ENCODE results near the gene SOCS7.
"Not testable (repeated sequence)": the region's sequence is repeated elsewhere in the genome, so short reads cannot be mapped to it uniquely, and the experiment has no call there.

SOCS7 gene

DNA sequence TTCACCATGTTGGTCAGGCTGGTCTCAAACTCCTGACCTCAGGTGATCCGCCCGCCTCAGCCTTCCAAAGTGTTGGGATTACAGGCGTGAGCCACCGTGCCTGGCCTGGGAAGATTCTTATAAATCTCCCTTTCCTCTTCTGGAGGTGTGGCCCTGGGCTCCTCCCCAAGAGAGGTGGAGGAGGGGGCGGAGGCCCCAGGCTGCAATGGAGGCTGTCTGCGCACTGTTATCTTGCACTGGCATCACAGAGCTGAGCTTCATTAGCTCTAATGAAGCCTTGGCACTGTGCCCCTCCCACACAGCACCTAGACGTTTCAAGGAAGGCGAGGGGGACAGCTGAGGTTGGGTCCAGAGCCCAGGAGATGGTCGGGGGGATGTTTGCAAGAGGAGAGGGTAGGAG is 84.2 kb downstream of the SOCS7 start:
- in situ Hi-C loops (cut with HindIII; ENCODE audit: low sequenced_read_pairs) = no loop called here

DNA sequence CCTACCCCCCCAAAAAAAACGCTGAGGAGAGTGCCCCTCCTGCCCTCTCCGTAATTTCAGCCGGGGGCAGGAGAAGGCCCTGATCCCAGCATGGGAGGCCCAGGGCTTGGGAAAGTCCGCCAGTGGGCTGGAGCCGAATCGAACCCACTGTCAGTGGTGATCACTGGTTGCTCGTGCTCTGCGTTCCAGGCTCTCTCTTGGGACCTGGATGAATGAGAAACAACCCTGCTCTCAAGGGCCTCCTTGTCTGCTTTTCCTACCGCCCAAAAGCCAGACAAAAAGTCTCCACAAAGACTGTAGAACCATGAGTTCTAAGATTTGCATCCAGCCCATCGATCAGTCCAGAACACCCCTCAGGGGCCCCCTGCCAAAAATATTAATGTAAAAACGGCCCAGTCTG is 84.7 kb downstream of the SOCS7 start:
- in situ Hi-C loops (cut with HindIII; ENCODE audit: low sequenced_read_pairs) = no loop called here

GRCh38 chr17:38437313-38437712 is 85.7 kb downstream of the SOCS7 start:
- in situ Hi-C loops (cut with HindIII; ENCODE audit: low sequenced_read_pairs) = not testable (repeated sequence)

DNA sequence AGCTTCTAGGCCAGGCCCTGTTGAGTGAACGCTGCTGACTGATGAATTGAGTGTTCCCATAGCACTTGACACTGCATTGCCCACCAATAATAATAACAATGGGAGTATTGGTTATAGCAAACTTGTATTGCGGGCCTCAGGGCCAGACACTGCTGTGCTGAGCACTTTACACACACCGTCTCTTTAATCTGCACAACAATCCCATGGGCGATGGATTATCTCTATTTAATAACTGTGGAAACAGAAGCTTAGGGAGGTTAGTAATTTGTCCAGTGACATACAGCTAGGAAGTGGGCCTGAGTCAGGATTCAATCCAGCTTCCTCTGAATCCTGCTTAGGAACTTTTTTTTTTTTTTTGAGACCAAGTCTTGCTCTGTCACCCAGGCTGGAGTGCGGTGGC is 87.8 kb downstream of the SOCS7 start:
- in situ Hi-C loops (cut with HindIII; ENCODE audit: low sequenced_read_pairs) = no loop called here

GRCh38 chr17:38440614-38441397 is 89.2 kb downstream of the SOCS7 start:
- in situ Hi-C loops (cut with HindIII; ENCODE audit: low sequenced_read_pairs) = no loop called here

GRCh38 chr17:38441429-38442061 is 89.9 kb downstream of the SOCS7 start:
- in situ Hi-C loops (cut with HindIII; ENCODE audit: low sequenced_read_pairs) = no loop called here

DNA sequence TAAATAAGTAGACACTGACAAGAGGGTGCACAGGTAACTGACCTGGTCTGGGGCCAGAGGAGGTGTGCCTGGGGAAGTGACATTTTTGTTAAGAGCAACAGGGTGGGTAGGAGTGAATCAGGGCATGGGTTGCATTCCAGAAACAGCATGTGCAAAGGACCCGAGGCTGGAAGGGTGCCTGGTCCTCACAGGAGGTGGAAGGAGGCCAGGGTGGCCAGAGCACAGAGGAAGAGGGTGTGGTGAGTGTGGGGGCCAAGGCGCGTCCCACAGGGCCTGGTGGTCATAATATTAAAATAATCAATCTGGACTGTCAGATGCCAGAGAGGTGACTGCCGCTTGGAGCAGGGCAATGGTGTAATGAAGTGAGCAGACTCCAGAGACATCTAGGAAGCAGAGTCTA is 90.9 kb downstream of the SOCS7 start:
- in situ Hi-C loops (cut with HindIII; ENCODE audit: low sequenced_read_pairs) = no loop called here

- in situ Hi-C loops (cut with HindIII; ENCODE audit: low sequenced_read_pairs) = no loop called here
Measured at GRCh38 chr17:38443356-38444031, 91.8 kb downstream of the SOCS7 start.

DNA sequence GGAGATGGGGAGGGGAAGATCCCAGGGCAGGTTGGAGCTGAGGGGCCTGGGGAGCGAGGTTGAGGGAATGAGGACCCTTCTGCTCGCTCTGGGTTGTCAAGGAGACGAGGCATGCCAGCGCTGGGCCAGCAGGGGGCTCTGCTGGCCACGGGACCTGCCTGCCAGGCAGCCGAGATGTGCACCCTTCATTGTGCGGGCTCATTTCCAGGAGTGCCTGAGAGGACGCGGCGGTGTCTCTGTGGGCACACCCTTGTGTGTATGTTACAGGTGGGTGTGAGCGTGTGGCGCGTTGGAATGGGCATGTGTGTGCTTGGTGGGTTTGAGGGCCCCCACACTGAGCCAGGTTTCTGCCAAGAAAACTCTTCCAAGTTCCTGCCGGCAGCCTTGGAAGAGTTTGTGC is 92.5 kb downstream of the SOCS7 start:
- in situ Hi-C loops (cut with HindIII; ENCODE audit: low sequenced_read_pairs) = no loop called here

GRCh38 chr17:38447502-38448085 is 96.0 kb downstream of the SOCS7 start:
- in situ Hi-C loops (cut with HindIII; ENCODE audit: low sequenced_read_pairs) = no loop called here

GRCh38 chr17:38448208-38448771 is 96.6 kb downstream of the SOCS7 start:
- in situ Hi-C loops (cut with HindIII; ENCODE audit: low sequenced_read_pairs) = no loop called here

GRCh38 chr17:38449364-38449763 is 97.7 kb downstream of the SOCS7 start:
- in situ Hi-C loops (cut with HindIII; ENCODE audit: low sequenced_read_pairs) = no loop called here

GRCh38 chr17:38450557-38451029 is 98.9 kb downstream of the SOCS7 start:
- in situ Hi-C loops (cut with HindIII; ENCODE audit: low sequenced_read_pairs) = no loop called here

DNA sequence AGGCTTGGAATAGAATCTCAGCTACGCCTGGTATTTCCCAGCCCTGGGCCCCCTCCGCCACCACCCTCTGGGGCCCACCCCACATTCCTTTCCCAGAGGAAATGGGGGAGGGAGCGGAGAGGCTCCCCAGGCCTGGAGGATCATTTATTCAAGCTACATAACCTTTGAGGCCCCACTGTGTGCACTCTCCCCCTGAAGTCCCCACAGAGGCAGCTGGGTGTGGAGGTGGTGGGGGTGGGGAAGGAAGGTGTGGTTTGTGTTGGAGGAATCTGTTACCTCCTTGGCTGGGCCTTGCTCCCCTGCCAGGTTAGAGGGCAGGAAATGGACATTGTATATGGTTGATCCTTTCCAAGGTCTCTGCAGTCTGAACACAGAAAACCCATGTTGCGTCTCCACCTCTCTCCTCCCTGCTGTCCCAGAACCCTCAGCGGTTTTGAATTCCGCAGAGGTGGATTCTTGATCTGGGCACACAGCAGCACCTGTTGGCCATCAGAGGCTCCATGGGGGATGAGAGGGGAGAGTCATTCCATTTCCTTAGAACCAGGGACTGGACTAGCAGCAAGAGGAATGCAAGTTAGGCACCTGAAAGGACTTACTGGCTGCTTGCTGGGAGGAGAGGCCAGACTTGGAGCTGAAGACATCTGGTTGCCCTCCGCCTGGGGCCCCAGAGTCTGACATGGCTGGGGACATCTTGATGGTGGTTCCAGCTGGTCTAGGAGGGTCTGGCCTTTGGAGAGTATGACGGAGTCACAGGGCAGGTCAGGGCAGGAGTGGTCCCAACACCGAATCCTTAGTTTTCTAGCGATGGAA is 99.6 kb downstream of the SOCS7 start:
- in situ Hi-C loops (cut with HindIII; ENCODE audit: low sequenced_read_pairs) = no loop called here

DNA sequence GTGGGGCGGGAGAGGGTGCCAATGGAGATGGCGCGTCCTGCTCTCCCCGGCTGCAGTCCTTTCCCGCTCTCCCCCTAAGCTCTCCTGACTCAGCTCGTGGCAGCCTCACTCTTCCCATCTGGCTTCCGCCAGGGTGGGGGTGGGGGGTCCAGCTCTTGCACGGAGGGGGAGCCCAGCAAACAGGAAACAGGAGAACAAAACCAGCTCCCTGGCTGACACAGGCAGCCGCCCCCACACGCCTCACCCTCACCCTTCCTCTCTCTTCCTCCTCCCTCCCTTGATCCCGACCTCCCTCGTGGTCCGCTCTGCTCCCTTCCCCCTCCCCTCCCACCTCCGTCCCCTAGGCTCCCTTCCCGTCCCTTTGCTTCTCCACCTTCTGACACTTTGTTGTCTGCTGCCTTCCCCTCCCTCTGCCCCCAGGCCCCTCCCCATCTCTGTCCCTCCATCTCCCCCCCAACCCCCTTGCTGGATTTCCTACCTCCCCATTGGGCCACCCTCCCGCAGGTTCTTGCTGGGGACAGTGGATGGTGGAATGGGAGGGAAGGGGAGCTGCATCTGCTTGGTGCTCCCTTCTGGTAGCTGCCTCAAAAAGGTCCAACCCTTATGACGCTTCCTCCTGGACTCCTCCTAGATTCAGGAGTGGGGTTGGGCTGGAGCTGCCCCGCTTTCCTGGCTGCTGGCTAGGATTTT is 100.3 kb downstream of the SOCS7 start:
- in situ Hi-C loops (cut with HindIII; ENCODE audit: low sequenced_read_pairs) = no loop called here

DNA sequence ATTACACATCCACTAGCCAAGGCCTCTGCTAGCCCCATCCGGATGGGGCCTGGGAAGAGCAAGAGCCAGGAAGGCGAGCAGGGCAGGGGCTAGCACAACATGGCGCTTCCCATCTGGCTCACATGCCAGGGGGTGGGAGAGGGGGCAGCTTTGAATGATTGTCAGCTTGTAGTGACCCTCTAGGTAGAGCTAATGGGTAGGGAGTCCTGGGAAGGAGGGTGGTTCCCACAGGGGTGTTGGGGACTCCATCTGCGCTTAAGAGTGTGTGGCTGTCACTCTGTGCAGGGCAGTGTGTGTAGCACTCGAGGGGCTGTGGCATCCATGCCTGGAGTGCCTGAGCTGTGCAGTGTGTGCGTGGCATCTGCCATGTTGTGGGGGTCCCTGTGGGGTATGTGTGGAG is 101.1 kb downstream of the SOCS7 start:
- in situ Hi-C loops (cut with HindIII; ENCODE audit: low sequenced_read_pairs) = no loop called here

- in situ Hi-C loops (cut with HindIII; ENCODE audit: low sequenced_read_pairs) = no loop called here
Measured at GRCh38 chr17:38453951-38454421, 102.3 kb downstream of the SOCS7 start.

DNA sequence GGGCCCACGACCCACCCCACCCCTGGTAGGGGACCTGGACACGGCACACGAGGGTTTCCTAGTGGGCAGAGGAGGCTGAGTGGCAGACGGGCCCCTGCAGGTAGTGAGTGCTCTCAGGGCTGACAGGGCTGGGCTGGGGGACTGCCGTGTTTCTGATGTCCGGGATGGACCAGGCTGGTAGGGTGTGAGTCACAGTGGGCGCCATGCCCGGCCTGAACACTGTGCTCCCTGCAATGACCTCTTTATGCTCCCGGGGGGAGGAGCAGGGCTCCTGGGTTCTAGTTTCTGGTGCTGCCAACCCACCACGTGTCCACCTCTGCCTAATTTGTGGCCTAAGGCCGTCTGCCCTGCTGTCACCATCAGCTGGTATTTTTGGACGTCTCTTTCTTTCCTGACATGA is 102.9 kb downstream of the SOCS7 start:
- in situ Hi-C loops (cut with HindIII; ENCODE audit: low sequenced_read_pairs) = no loop called here

Data from DLD1 (cell line).